HG03521 (cell line): ENCODE measurements around the gene KRCC1.
A peak's percentile ranks its signal among the peaks of the same experiment; 100 is the strongest.

Experiments
- ATAC-seq: cut with Tn5 transposase; IDR thresholded peaks from one replicate; pipeline ENCODE4 v1.9.1; 2021; ENCODE audit warnings: mild to moderate bottlenecking, moderate library complexity; ENCODE audit not compliant: unreplicated experiment

The KRCC1 gene

GRCh38 chr2:88077080-88077479 lies 21.5 kb upstream of the KRCC1 start:
- ATAC-seq, result no peak

- ATAC-seq, result no peak
Observed at GRCh38 chr2:88074854-88075292, 19.3 kb upstream of the KRCC1 start.

- ATAC-seq, result no peak
Observed at GRCh38 chr2:88074150-88074549, 18.6 kb upstream of the KRCC1 start.

GRCh38 chr2:88071365-88071764 lies 15.8 kb upstream of the KRCC1 start:
- ATAC-seq, result no peak

GRCh38 chr2:88070055-88070454 lies 14.5 kb upstream of the KRCC1 start:
- ATAC-seq, result no peak

GRCh38 chr2:88069117-88069516 lies 13.5 kb upstream of the KRCC1 start:
- no peak for ATAC-seq

- ATAC-seq, result no peak
Observed at GRCh38 chr2:88068044-88068443, 12.5 kb upstream of the KRCC1 start.

GRCh38 chr2:88067598-88067997 lies 12.0 kb upstream of the KRCC1 start, which contains the start of gene SMYD1:
Gene SMYD1, plus strand, starts transcription at chr2:88067825. Its CDS starts 40 bp downstream, at chr2:88067865.
- ATAC-seq, result no peak

GRCh38 chr2:88067189-88067588 lies 11.6 kb upstream of the KRCC1 start:
- no peak for ATAC-seq

GRCh38 chr2:88066543-88066942 lies 11.0 kb upstream of the KRCC1 start:
- no peak for ATAC-seq

- ATAC-seq, result no peak
Observed at GRCh38 chr2:88061295-88061694, 5.7 kb upstream of the KRCC1 start.

GRCh38 chr2:88060907-88061275 lies 5.3 kb upstream of the KRCC1 start:
- no peak for ATAC-seq

- peak; percentile 32 for ATAC-seq
Observed at GRCh38 chr2:88059979-88060906, 4.7 kb upstream of the KRCC1 start.

GRCh38 chr2:88058191-88058590 lies 2.6 kb upstream of the KRCC1 start:
- ATAC-seq, result no peak

GRCh38 chr2:88057437-88057844 lies 1.9 kb upstream of the KRCC1 start:
- no peak for ATAC-seq

- no peak for ATAC-seq
Observed at GRCh38 chr2:88054782-88055370, 707 bp downstream of the KRCC1 start.

- ATAC-seq, result no peak
Observed at GRCh38 chr2:88053934-88054781, 1.4 kb downstream of the KRCC1 start.

- ATAC-seq, result no peak
Observed at GRCh38 chr2:88053296-88053695, 2.3 kb downstream of the KRCC1 start.

- ATAC-seq, result no peak
Observed at GRCh38 chr2:88051792-88052191, 3.8 kb downstream of the KRCC1 start.

GRCh38 chr2:88049622-88050021 lies 6.0 kb downstream of the KRCC1 start:
- no peak for ATAC-seq

GRCh38 chr2:88048541-88048940 lies 7.0 kb downstream of the KRCC1 start:
- no peak for ATAC-seq
